ENCODE data around the gene CYLD. TPM values are rescaled to one million over a fixed set of nuclear protein-coding genes. Genes with fewer than 3 reads are reported as not detected.

CYLD gene
- total RNA-seq, 3 donors from 2014 or later, result 40.6 to 62.9 (median 43.4) TPM

DNA sequence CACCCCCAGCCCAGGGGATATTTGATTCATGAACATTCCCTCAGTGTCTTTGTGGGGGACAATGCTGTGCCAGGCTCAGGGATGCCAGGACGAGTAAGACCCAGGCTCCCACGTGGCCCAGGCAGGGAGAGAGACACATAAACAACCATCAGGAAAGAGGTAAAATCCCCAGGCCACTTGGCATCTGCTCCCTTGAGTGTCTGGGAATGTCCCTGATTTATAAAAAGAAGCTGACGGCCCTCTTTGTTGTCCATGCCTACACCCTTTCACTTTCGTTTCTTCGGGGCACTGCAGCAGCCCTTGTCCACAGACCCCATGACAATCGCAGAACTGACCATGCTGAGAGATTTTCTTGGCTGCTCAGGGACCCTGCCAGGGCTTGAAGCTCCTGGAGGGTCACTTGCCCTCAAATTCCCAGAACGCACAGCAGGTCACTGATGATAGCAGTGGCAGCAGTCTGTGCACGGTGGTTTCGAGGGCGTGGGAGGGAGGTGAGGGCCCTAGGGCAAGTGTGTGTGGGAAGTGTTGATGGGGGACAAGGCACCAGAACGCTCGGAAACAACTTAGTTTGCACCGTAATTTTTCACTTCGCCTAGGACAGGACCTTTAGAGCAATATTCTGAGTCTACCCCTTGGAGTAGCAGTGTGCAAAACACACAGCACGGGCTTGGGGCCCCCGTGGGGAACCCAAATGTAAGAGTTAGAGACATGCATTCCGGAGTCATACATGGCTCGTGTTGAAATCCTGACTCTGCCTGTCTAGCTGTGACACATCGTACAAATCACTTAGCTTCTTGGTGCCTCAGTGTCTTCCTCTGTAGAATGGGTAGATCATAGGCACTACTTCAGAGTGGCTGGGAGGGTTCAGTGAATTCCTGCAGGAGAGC is 43.8 kb upstream of the CYLD start:
- TF ChIP-seq POLR2A (IDR thresholded peaks at IDR 0.05) (no peak), POLR2AphosphoS5 (IDR thresholded peaks at IDR 0.05) (peak in 2 of 3 donors; percentile 35 to 43), CTCF (IDR thresholded peaks at IDR 0.05) (no peak)
- Histone ChIP-seq H3K27me3 (no peaks in the 10 kb centered on the region), H3K4me3 (peak overlapping the region; percentile 30 to 70 (median 46)), H3K9me3 (no peaks in the 10 kb centered on the region), H3K36me3 (no peaks in the 10 kb centered on the region), H3K4me1 (peaks cover 11 to 12% of the 10 kb centered on the region in 2 donors), H3K27ac (peak overlapping the region; percentile 72 to 92)
- intact Hi-C loops (cut with DNase I; ENCODE audit: low total_unique reads), result no loop called here
- peak in 1 of 2 donors; percentile 82 for DNase-seq (ENCODE audit: low spot score in 2 of 2)

DNA sequence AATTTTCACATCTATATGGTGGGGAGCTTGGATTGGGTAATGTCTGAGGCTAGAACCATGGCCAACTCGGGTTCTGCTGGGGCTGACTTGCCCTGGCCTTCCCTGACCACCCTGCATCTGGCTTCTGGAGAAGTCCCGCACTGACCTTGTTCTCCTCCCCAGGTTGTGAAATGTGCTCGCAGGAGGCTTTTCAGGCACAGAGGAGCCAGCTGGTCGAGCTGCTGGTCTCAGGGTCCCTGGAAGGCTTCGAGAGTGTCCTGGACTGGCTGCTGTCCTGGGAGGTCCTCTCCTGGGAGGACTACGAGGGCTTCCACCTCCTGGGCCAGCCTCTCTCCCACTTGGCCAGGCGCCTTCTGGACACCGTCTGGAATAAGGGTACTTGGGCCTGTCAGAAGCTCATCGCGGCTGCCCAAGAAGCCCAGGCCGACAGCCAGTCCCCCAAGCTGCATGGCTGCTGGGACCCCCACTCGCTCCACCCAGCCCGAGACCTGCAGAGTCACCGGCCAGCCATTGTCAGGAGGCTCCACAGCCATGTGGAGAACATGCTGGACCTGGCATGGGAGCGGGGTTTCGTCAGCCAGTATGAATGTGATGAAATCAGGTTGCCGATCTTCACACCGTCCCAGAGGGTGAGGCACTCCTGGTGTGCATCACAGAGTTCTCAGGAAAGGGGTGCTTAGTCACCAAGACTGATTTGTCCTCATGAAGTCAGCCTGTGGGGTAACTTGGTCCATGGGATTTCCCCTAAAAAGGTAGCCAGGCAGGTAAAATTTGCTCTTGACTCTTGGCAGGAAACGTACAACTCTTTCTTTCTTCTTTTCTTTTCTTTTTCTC is 42.3 kb upstream of the CYLD start:
- intact Hi-C loops (cut with DNase I; ENCODE audit: low total_unique reads), result no loop called here
- Histone ChIP-seq H3K36me3 (no peaks in the 10 kb centered on the region), H3K4me1 (peaks cover 11 to 12% of the 10 kb centered on the region in 2 donors), H3K4me3 (no peak overlapping the region), H3K27ac (peak overlapping the region; percentile 10 to 58), H3K9me3 (peaks cover 0 to 10% of the 10 kb centered on the region in 2 donors), H3K27me3 (no peaks in the 10 kb centered on the region)
- DNase-seq (ENCODE audit: low spot score in 2 of 2), result no peak
- TF ChIP-seq POLR2AphosphoS5 (IDR thresholded peaks at IDR 0.05) (peak in 1 of 3 donors; percentile 11), POLR2A (IDR thresholded peaks at IDR 0.05) (no peak), CTCF (IDR thresholded peaks at IDR 0.05) (no peak)

GRCh38 chr16:50702725-50703124 is 39.2 kb upstream of the CYLD start:
- Histone ChIP-seq H3K27me3 (no peaks in the 10 kb centered on the region), H3K9me3 (peaks cover 0 to 12% of the 10 kb centered on the region in 2 donors), H3K4me3 (no peak overlapping the region), H3K36me3 (no peaks in the 10 kb centered on the region), H3K27ac (no peak overlapping the region), H3K4me1 (peaks cover under 1% of the 10 kb centered on the region in 2 donors)
- no peak for TF ChIP-seq POLR2AphosphoS5 (IDR thresholded peaks at IDR 0.05)
- no peak for TF ChIP-seq CTCF (IDR thresholded peaks at IDR 0.05)
- no peak for TF ChIP-seq POLR2A (IDR thresholded peaks at IDR 0.05)
- DNase-seq (ENCODE audit: low spot score in 2 of 2), result no peak
- intact Hi-C loops (cut with DNase I; ENCODE audit: low total_unique reads), result no loop called here

DNA sequence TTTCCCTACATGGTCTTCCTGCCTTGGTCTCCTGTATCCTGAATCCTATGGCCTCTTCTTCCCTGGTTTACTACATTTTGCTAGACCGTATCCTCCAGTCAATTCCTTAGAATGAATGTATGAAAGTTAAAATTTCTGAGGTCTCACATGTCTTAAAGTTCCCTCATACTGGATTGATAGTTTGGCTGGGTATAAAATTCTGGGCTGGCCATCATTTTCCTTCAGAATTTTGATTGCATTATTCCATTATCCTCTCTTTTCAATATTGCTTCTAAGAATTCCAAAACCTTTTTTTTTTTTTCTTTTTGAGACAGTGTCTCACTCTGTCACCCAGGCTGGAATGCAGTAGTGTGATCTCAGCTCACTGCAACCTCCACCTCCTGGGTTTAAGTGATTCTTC is 37.6 kb upstream of the CYLD start:
- H3K36me3 ChIP-seq, result no peaks in the 10 kb centered on the region
- no peak overlapping the region for H3K27ac ChIP-seq
- TF ChIP-seq CTCF (IDR thresholded peaks at IDR 0.05), result no peak
- no peak for TF ChIP-seq POLR2A (IDR thresholded peaks at IDR 0.05)
- TF ChIP-seq POLR2AphosphoS5 (IDR thresholded peaks at IDR 0.05), result no peak
- H3K4me1 ChIP-seq, result no peaks in the 10 kb centered on the region
- intact Hi-C loops (cut with DNase I; ENCODE audit: low total_unique reads), result no loop called here
- H3K27me3 ChIP-seq, result no peaks in the 10 kb centered on the region
- H3K4me3 ChIP-seq, result no peak overlapping the region
- H3K9me3 ChIP-seq, result peaks cover 0 to 12% of the 10 kb centered on the region in 2 donors
- no peak for DNase-seq (ENCODE audit: low spot score in 2 of 2)
